Stimulated activated naive CD8-positive, alpha-beta T cell treated with anti-CD3 and anti-CD28 coated beads, Interleukin-15, Interleukin-2, amounts not matched to agents 100 ng/mL and 50 ng/mL, for 24 hours (primary cell): Measurements from ENCODE around the gene USP47.
A peak's percentile ranks its signal among the peaks of the same experiment; 100 is the strongest.

Experiments
- H3K27ac Mint-ChIP-seq: one replicate; pipeline ENCODE4 v1.8.0; 2021; ENCODE audit warnings: mild to moderate bottlenecking, mixed read lengths
- H3K27me3 Mint-ChIP-seq: one replicate; pipeline ENCODE4 v1.8.0; 2021; ENCODE audit warnings: mixed read lengths
- H3K36me3 Mint-ChIP-seq: one replicate; pipeline ENCODE4 v1.8.0; 2021; ENCODE audit warnings: low read depth, mixed read lengths
- H3K4me1 Mint-ChIP-seq: one replicate; pipeline ENCODE4 v1.8.0; 2021; ENCODE audit warnings: low read depth, mixed read lengths
- H3K4me3 Mint-ChIP-seq: one replicate; pipeline ENCODE4 v1.8.0; 2021; ENCODE audit warnings: mild to moderate bottlenecking, mixed read lengths
- H3K9me3 Mint-ChIP-seq: one replicate; pipeline ENCODE4 v1.8.0; 2021; ENCODE audit warnings: mixed read lengths

The USP47 gene

DNA sequence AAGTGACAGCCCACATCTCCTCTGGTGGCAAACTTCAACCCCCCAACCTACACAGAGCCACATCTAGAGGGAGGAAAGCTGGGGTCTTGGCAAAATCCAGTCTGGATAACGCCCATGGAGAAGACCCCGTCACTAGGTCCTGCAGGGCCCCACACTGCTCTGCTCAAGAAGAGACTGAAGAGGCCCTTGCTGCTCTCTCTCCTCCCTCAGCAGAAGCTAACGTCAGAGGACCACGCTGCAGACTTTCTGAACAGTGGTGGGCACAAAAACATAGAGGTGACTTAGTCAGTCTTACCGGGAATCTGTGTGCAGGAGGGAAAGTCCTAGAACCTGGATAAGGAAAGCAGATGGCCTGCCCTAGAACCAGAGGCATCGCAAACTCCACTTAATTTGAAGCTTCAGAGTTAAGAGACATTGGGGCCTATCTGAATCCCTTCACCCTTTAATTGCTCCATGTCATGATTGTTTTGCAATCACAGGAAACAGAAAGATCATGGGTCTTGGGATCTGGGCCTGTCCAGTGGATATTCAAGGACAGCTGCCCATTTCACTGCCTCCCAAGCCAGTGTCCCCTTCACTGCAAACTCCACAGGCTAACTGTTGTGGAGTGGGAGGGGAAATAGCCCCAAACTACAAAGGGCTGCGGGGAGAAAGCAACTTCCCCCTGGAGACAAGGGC, 164.9 kb downstream of the USP47 start:
- no peak overlapping the region for H3K27ac Mint-ChIP-seq
- no peak overlapping the region for H3K4me3 Mint-ChIP-seq
- H3K4me1 Mint-ChIP-seq, result peaks cover 13% of the 10 kb centered on the region
- H3K9me3 Mint-ChIP-seq, result no peaks in the 10 kb centered on the region
- H3K36me3 Mint-ChIP-seq, result no peaks in the 10 kb centered on the region
- H3K27me3 Mint-ChIP-seq, result peaks cover 70% of the 10 kb centered on the region

- no peaks in the 10 kb centered on the region for H3K9me3 Mint-ChIP-seq
- H3K4me3 Mint-ChIP-seq, result no peak overlapping the region
- H3K4me1 Mint-ChIP-seq, result peaks cover 13% of the 10 kb centered on the region
- H3K27me3 Mint-ChIP-seq, result peaks cover 71% of the 10 kb centered on the region
- no peaks in the 10 kb centered on the region for H3K36me3 Mint-ChIP-seq
- no peak overlapping the region for H3K27ac Mint-ChIP-seq
These were observed 165.4 kb downstream of the USP47 start for GRCh38 chr11:12007230-12007593.

DNA sequence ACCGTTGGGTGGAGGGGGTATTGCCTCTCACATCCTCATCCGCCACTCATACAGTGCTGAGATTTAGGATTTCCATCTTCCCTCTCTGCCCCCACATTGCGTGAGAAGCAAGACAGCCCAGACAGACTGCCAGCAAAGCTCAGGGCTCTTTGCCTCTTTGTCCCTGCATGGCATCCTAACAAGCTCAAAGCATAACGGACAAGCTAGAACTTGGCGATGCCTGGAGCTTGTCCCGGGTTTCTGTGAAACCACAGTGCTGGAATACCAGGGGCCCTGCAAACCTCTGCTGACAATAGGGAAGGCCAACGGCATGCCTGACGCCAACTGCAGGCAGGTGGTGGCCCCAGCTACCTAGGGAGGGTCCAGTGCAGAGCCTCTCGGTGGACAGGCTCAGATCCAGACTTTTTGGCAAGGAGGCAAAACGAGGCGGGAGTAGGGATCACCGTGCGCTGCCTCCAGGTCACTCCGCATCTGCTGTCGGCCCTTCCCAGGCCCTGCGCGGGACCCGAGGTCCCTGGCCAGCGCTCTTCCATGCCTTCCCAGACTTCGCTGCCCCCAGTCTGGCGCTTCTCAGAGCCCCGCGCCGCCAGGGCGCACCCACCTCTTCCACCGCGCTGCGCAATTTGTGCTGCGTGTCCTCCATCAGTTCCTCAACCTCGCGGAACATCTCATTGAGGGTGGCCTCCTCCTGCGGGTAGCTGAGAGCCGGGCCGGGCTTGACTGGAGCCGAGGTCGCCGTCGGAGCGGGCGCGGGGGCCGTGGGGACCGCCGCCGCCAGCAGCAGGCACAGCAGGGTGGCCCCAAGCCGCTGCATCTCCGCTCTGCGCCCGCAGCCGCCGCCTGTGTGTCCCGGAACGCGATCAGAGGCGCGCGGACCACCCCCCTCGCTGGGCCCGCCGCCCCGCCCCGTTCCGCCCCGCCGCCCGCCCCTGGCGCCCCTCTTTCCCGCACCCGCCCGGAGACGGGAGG, 166.3 kb downstream of the USP47 start, which contains the start of gene DKK3:
TSS of gene DKK3 (minus strand) at position 858 of the 969 bp plus-strand sequence. CDS start at position 814, 44 bp downstream.
- H3K4me1 Mint-ChIP-seq, result peaks cover 13% of the 10 kb centered on the region
- H3K27ac Mint-ChIP-seq, result no peak within 1 kb of the TSS
- H3K27me3 Mint-ChIP-seq, result peaks cover 74% of the 10 kb centered on the region

More for the DNA sequence above, 166.3 kb downstream of the USP47 start, which contains the start of gene DKK3:
- H3K9me3 Mint-ChIP-seq, result no peaks in the 10 kb centered on the region
- peak within 1 kb of the TSS; percentile 66 for H3K4me3 Mint-ChIP-seq
- no peaks in the 10 kb centered on the region for H3K36me3 Mint-ChIP-seq
